Measurements from ENCODE around the gene KCNG4.

The KCNG4 gene

GRCh38 chr16:84239909-84240308 is at the start of gene KCNG4:
TSS of gene KCNG4 (minus strand) at chr16:84240012. CDS start at chr16:84237485, 2,527 bp downstream.
- DNase-seq (ENCODE audit: low read depth, low spot score), result no peak

- DNase-seq (ENCODE audit: low read depth, low spot score), result no peak
Measured at GRCh38 chr16:84288902-84289301, 49.1 kb upstream of the KCNG4 start.

- DNase-seq (ENCODE audit: low read depth, low spot score), result peak; percentile 75
Measured at GRCh38 chr16:84286578-84287240, 46.9 kb upstream of the KCNG4 start.

- DNase-seq (ENCODE audit: low read depth, low spot score), result no peak
Measured at GRCh38 chr16:84284154-84284722, 44.4 kb upstream of the KCNG4 start.

GRCh38 chr16:84283314-84284153 is 43.7 kb upstream of the KCNG4 start:
- DNase-seq (ENCODE audit: low read depth, low spot score), result no peak

- DNase-seq (ENCODE audit: low read depth, low spot score), result no peak
Measured at GRCh38 chr16:84282533-84282932, 42.7 kb upstream of the KCNG4 start.

GRCh38 chr16:84281074-84281473 is 41.3 kb upstream of the KCNG4 start:
- no peak for DNase-seq (ENCODE audit: low read depth, low spot score)

GRCh38 chr16:84279881-84280280 is 40.1 kb upstream of the KCNG4 start:
- DNase-seq (ENCODE audit: low read depth, low spot score), result no peak

GRCh38 chr16:84278968-84279367 is 39.2 kb upstream of the KCNG4 start:
- no peak for DNase-seq (ENCODE audit: low read depth, low spot score)

GRCh38 chr16:84278333-84278732 is 38.5 kb upstream of the KCNG4 start:
- DNase-seq (ENCODE audit: low read depth, low spot score), result no peak

- DNase-seq (ENCODE audit: low read depth, low spot score), result no peak
Measured at GRCh38 chr16:84277244-84277823, 37.5 kb upstream of the KCNG4 start.

GRCh38 chr16:84275585-84276151 is 35.9 kb upstream of the KCNG4 start:
- no peak for DNase-seq (ENCODE audit: low read depth, low spot score)

GRCh38 chr16:84274515-84274914 is 34.7 kb upstream of the KCNG4 start:
- DNase-seq (ENCODE audit: low read depth, low spot score), result no peak

GRCh38 chr16:84272740-84273320 is 33.0 kb upstream of the KCNG4 start:
- no peak for DNase-seq (ENCODE audit: low read depth, low spot score)

- DNase-seq (ENCODE audit: low read depth, low spot score), result no peak
Measured at GRCh38 chr16:84271866-84272265, 32.1 kb upstream of the KCNG4 start.

GRCh38 chr16:84271037-84271436 is 31.2 kb upstream of the KCNG4 start:
- no peak for DNase-seq (ENCODE audit: low read depth, low spot score)

- no peak for DNase-seq (ENCODE audit: low read depth, low spot score)
Measured at GRCh38 chr16:84270531-84270930, 30.7 kb upstream of the KCNG4 start.

GRCh38 chr16:84270071-84270470 is 30.3 kb upstream of the KCNG4 start:
- no peak for DNase-seq (ENCODE audit: low read depth, low spot score)

GRCh38 chr16:84268291-84269040 is 28.7 kb upstream of the KCNG4 start:
- no peak for DNase-seq (ENCODE audit: low read depth, low spot score)

- no peak for DNase-seq (ENCODE audit: low read depth, low spot score)
Measured at GRCh38 chr16:84267380-84267779, 27.6 kb upstream of the KCNG4 start.

GRCh38 chr16:84266451-84266850 is 26.6 kb upstream of the KCNG4 start:
- no peak for DNase-seq (ENCODE audit: low read depth, low spot score)

Data from brain pericyte (primary cell).